MM.1S (cell line): ENCODE measurements around the gene ATP9A.

ENCODE experiments used
- DNase-seq: peaks from one replicate; pipeline ENCODE4 v3.0.0-alpha.2; 2015
- H2AFZ ChIP-seq: fragments of 300-600 bp; sonication (generic); 2 replicates; pipeline ENCODE4 v1.6.0; 2016; ENCODE audit warnings: antibody characterized with exemption, low read length
- H3F3A ChIP-seq: fragments of 300-600 bp; sonication (generic); 2 replicates; pipeline ENCODE4 v1.6.1; 2016; ENCODE audit warnings: mild to moderate bottlenecking, antibody characterized with exemption, low read length, moderate library complexity, mixed read lengths; ENCODE audit not compliant: insufficient read depth
- H3K27ac ChIP-seq: fragments of 300-600 bp; sonication (generic); 2 replicates; pipeline ENCODE4 v1.5.1; 2016; ENCODE audit warnings: mild to moderate bottlenecking, low read length
- H3K27me3 ChIP-seq: fragments of 300-600 bp; sonication (generic); replicated peaks from 2 replicates; pipeline ENCODE4 v1.6.0; 2016; ENCODE audit warnings: low read length; ENCODE audit not compliant: insufficient read depth
- H3K36me3 ChIP-seq: fragments of 300-600 bp; sonication (generic); replicated peaks from 2 replicates; pipeline ENCODE4 v1.6.1; 2016; ENCODE audit warnings: mild to moderate bottlenecking, low read length, mixed read lengths; ENCODE audit not compliant: insufficient read depth
- H3K4me1 ChIP-seq: fragments of 300-600 bp; sonication (generic); 2 replicates; pipeline ENCODE4 v1.6.1; 2016; ENCODE audit warnings: low read length, mixed read lengths
- H3K4me2 ChIP-seq: fragments of 300-600 bp; sonication (generic); 2 replicates; pipeline ENCODE4 v1.6.0; 2016; ENCODE audit warnings: low read depth, low read length
- H3K4me3 ChIP-seq: fragments of 300-600 bp; sonication (generic); 2 replicates; pipeline ENCODE4 v1.5.1; 2016; ENCODE audit warnings: low read length, mixed read lengths
- H3K79me2 ChIP-seq: fragments of 300-600 bp; sonication (generic); 2 replicates; pipeline ENCODE4 v1.6.1; 2016; ENCODE audit warnings: mixed run types, low read length, mixed read lengths
- H3K9ac ChIP-seq: fragments of 300-600 bp; sonication (generic); 2 replicates; pipeline ENCODE4 v1.6.1; 2016; ENCODE audit warnings: low read length, mixed read lengths
- H3K9me2 ChIP-seq: fragments of 300-600 bp; sonication (generic); replicated peaks from 2 replicates; pipeline ENCODE4 v1.6.1; 2016; ENCODE audit warnings: mild to moderate bottlenecking, low read length, mixed read lengths; ENCODE audit not compliant: insufficient read depth
- H3K9me3 ChIP-seq: fragments of 300-600 bp; sonication (generic); replicated peaks from 2 replicates; pipeline ENCODE4 v1.6.1; 2016; ENCODE audit warnings: mild to moderate bottlenecking, low read length, mixed read lengths; ENCODE audit not compliant: insufficient read depth
- H4K20me1 ChIP-seq: fragments of 300-600 bp; sonication (generic); 2 replicates; pipeline ENCODE4 v1.6.1; 2016; ENCODE audit warnings: mild to moderate bottlenecking, low read length, moderate library complexity, mixed read lengths; ENCODE audit not compliant: insufficient read depth
- CTCF ChIP-seq: fragments of 300-600 bp; sonication (generic); IDR thresholded peaks from 2 replicates; pipeline ENCODE4 v1.5.1; 2016; ENCODE audit warnings: antibody characterized with exemption, low read length, mixed read lengths
- EZH2 ChIP-seq: fragments of 300-600 bp; sonication (generic); optimal IDR thresholded peaks from 2 replicates; pipeline ENCODE3; 2017; ENCODE audit warnings: low read depth, mild to moderate bottlenecking, antibody characterized with exemption, low read length, mixed read lengths
- EZH2phosphoT487 ChIP-seq: fragments of 300-600 bp; sonication (generic); IDR thresholded peaks from 2 replicates; pipeline ENCODE4 v1.6.1; 2018; ENCODE audit warnings: antibody characterized with exemption, low read length

The ATP9A gene

GRCh38 chr20:51631011-51631950 lies 136.9 kb downstream of the ATP9A start:
- Histone ChIP-seq H3K4me2 (no peak overlapping the region), H3K27me3 (no peaks in the 10 kb centered on the region), H3K9me2 (no peaks in the 10 kb centered on the region), H3K9me3 (no peaks in the 10 kb centered on the region), H3F3A (no peaks in the 10 kb centered on the region), H3K9ac (no peak overlapping the region), H3K4me1 (no peaks in the 10 kb centered on the region), H2AFZ (no peak overlapping the region), H4K20me1 (no peaks in the 10 kb centered on the region), H3K36me3 (no peaks in the 10 kb centered on the region), H3K27ac (no peak overlapping the region), H3K79me2 (no peaks in the 10 kb centered on the region), H3K4me3 (no peak overlapping the region)
- DNase-seq, result no peak
- TF ChIP-seq EZH2 (no peak), CTCF (no peak), EZH2phosphoT487 (no peak)

- H3F3A ChIP-seq, result no peaks in the 10 kb centered on the region
- H4K20me1 ChIP-seq, result no peaks in the 10 kb centered on the region
- H3K9me2 ChIP-seq, result no peaks in the 10 kb centered on the region
- H3K9ac ChIP-seq, result no peak overlapping the region
- H3K4me3 ChIP-seq, result no peak overlapping the region
- no peaks in the 10 kb centered on the region for H3K9me3 ChIP-seq
- no peak overlapping the region for H3K4me2 ChIP-seq
- H3K27ac ChIP-seq, result no peak overlapping the region
- no peaks in the 10 kb centered on the region for H3K79me2 ChIP-seq
- H3K27me3 ChIP-seq, result no peaks in the 10 kb centered on the region
- no peak overlapping the region for H2AFZ ChIP-seq
- H3K36me3 ChIP-seq, result no peaks in the 10 kb centered on the region
- no peak for TF ChIP-seq EZH2phosphoT487
- no peak for TF ChIP-seq CTCF
- TF ChIP-seq EZH2, result no peak
- DNase-seq, result no peak
- no peaks in the 10 kb centered on the region for H3K4me1 ChIP-seq
Observed at GRCh38 chr20:51629399-51630058, 138.7 kb downstream of the ATP9A start.

GRCh38 chr20:51628533-51629398 lies 139.4 kb downstream of the ATP9A start:
- no peaks in the 10 kb centered on the region for H3K36me3 ChIP-seq
- DNase-seq, result no peak
- no peak overlapping the region for H3K4me2 ChIP-seq
- H3K4me3 ChIP-seq, result no peak overlapping the region
- H3K4me1 ChIP-seq, result peaks cover 3% of the 10 kb centered on the region; the same call in 1 of the 2 replicates
- H3K27ac ChIP-seq, result no peak overlapping the region
- H3F3A ChIP-seq, result no peaks in the 10 kb centered on the region
- no peaks in the 10 kb centered on the region for H3K9me3 ChIP-seq
- H3K9me2 ChIP-seq, result no peaks in the 10 kb centered on the region
- no peaks in the 10 kb centered on the region for H4K20me1 ChIP-seq
- H3K79me2 ChIP-seq, result no peaks in the 10 kb centered on the region
- H3K27me3 ChIP-seq, result no peaks in the 10 kb centered on the region
- H3K9ac ChIP-seq, result no peak overlapping the region
- no peak overlapping the region for H2AFZ ChIP-seq
- TF ChIP-seq EZH2phosphoT487 (no peak), CTCF (no peak), EZH2 (no peak)
